Measurements from ENCODE around the gene CHD1. TPM values are rescaled to one million over a fixed set of nuclear protein-coding genes. Genes with fewer than 3 reads are reported as not detected.

CHD1 gene
- total and polyA plus RNA-seq, 2 of the 13 experiments (the other 11 are each of a cell fraction or from before 2014, with no cell fraction given) = 22.8 to 55.9 TPM

DNA sequence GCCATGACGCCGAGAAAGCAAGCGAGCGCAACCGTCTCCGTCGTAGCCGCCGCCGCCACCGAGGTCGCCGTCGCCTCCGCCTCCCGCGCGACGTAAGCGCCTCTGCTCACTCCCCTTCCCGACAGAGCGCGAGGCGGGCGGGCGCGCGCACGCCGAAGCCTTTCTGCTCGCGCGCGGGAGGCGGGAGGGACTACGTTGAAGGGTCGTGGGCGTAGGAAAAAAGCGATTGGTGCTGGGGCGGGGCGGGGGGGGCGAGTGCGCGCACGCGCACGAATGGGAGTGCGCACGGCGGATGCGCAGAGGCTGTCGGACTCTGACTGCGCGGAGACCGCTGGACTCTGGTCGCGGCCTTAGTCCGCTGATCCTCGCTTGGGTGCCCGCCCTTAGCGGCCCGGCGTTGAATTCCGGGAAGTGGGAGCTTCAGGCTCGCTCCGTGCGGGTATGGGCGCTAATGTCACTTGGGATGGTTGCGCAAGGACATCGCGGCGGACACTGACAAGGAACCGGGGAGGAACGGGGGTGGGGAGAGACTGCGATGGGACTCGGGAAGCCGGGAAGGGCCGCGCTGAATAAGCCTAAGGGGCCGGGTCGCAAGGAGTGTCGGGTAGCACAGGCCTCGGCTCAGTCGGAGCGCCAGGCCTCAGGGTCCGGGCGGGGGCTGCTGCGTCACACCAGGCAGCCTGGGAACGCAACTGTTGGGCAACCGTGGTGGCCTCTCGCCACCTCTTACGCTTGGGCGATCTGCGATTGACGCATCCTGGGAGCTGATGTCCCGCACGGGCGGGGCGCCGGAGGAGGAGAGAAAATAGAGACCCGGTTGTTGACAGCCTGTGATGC, at the start of gene CHD1 (continued):
- TF ChIP-seq, protein P1, sequence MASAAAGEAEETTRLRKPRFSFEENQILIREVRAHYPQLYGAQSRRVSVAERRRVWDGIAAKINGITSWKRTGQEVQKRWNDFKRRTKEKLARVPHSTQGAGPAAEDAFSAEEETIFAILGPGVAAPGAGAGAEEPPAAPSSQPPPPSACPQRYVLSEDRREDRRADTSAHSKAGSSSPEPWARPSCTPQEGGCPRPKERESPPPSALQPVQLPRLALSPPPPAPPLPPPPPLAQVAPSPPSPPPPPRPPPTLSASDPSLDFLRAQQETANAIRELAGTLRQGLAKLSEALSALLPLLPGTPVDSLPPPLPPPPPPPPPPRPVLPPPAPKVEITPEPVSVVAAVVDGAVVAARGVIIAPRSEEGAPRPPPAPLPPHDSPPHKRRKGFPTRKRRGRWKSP (CRISPR knock-in tag; IDR thresholded peaks at IDR 0.05) = peak; percentile 96
- TF ChIP-seq, protein P2, sequence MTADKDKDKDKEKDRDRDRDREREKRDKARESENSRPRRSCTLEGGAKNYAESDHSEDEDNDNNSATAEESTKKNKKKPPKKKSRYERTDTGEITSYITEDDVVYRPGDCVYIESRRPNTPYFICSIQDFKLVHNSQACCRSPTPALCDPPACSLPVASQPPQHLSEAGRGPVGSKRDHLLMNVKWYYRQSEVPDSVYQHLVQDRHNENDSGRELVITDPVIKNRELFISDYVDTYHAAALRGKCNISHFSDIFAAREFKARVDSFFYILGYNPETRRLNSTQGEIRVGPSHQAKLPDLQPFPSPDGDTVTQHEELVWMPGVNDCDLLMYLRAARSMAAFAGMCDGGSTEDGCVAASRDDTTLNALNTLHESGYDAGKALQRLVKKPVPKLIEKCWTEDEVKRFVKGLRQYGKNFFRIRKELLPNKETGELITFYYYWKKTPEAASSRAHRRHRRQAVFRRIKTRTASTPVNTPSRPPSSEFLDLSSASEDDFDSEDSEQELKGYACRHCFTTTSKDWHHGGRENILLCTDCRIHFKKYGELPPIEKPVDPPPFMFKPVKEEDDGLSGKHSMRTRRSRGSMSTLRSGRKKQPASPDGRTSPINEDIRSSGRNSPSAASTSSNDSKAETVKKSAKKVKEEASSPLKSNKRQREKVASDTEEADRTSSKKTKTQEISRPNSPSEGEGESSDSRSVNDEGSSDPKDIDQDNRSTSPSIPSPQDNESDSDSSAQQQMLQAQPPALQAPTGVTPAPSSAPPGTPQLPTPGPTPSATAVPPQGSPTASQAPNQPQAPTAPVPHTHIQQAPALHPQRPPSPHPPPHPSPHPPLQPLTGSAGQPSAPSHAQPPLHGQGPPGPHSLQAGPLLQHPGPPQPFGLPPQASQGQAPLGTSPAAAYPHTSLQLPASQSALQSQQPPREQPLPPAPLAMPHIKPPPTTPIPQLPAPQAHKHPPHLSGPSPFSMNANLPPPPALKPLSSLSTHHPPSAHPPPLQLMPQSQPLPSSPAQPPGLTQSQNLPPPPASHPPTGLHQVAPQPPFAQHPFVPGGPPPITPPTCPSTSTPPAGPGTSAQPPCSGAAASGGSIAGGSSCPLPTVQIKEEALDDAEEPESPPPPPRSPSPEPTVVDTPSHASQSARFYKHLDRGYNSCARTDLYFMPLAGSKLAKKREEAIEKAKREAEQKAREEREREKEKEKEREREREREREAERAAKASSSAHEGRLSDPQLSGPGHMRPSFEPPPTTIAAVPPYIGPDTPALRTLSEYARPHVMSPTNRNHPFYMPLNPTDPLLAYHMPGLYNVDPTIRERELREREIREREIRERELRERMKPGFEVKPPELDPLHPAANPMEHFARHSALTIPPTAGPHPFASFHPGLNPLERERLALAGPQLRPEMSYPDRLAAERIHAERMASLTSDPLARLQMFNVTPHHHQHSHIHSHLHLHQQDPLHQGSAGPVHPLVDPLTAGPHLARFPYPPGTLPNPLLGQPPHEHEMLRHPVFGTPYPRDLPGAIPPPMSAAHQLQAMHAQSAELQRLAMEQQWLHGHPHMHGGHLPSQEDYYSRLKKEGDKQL (CRISPR knock-in tag; IDR thresholded peaks at IDR 0.05; ENCODE audit: low read depth) = no peak
- TF ChIP-seq TCF12 (IDR thresholded peaks at IDR 0.05) (no peak), TCF12 (CRISPR knock-in tag; IDR thresholded peaks at IDR 0.05) (peak; percentile 76; the same call in 1 of the 2 replicates), ZBTB38 (CRISPR knock-in tag; IDR thresholded peaks at IDR 0.05) (peak; percentile 62), ZC3H4 (CRISPR knock-in tag; IDR thresholded peaks at IDR 0.05; ENCODE audit: borderline replicate concordance) (no peak), POGZ (CRISPR knock-in tag; IDR thresholded peaks at IDR 0.05) (peak; percentile 92), ZFP37 (CRISPR knock-in tag; IDR thresholded peaks at IDR 0.05; ENCODE audit: borderline replicate concordance) (peak; percentile 83; the same call in 1 of the 2 replicates), ZNF556 (CRISPR knock-in tag; IDR thresholded peaks at IDR 0.05; ENCODE audit: borderline replicate concordance) (peak; percentile 88), ZNF564 (CRISPR knock-in tag; IDR thresholded peaks at IDR 0.05) (peak; percentile 86), NFAT5 (CRISPR knock-in tag; IDR thresholded peaks at IDR 0.05) (0 out of 2 replicates have a peak, but pooled peaks have one; percentile 63), ZNF329 (CRISPR knock-in tag; IDR thresholded peaks at IDR 0.05; ENCODE audit: low read depth) (no peak)
- TF ChIP-seq, protein P3, sequence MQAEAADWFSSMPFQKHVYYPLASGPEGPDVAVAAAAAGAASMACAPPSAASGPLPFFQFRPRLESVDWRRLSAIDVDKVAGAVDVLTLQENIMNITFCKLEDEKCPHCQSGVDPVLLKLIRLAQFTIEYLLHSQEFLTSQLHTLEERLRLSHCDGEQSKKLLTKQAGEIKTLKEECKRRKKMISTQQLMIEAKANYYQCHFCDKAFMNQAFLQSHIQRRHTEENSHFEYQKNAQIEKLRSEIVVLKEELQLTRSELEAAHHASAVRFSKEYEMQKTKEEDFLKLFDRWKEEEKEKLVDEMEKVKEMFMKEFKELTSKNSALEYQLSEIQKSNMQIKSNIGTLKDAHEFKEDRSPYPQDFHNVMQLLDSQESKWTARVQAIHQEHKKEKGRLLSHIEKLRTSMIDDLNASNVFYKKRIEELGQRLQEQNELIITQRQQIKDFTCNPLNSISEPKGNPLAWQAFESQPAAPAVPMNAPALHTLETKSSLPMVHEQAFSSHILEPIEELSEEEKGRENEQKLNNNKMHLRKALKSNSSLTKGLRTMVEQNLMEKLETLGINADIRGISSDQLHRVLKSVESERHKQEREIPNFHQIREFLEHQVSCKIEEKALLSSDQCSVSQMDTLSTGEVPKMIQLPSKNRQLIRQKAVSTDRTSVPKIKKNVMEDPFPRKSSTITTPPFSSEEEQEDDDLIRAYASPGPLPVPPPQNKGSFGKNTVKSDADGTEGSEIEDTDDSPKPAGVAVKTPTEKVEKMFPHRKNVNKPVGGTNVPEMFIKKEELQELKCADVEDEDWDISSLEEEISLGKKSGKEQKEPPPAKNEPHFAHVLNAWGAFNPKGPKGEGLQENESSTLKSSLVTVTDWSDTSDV (CRISPR knock-in tag; IDR thresholded peaks at IDR 0.05) = peak; percentile 77; the same call in 1 of the 2 replicates

Measured in HepG2 (cell line).